ENCODE results near the gene NKX2-1. TPM values are rescaled to one million over a fixed set of nuclear protein-coding genes. Genes with fewer than 3 reads are reported as not detected.

Gene NKX2-1
- total and polyA plus RNA-seq, 2 donors (not counting 3 experiments of a cell fraction or from before 2014, with no cell fraction given): not detected

- ChIA-PET CTCF (interaction anchor here (1.0 to 6.0 kb wide), 11 partner anchors 12 to 675 kb away, joined by 3 to 149 read pairs (median 38); partner anchors contain the start of gene MIPOL1), POLR2A (no interaction called here)
- TF ChIP-seq GATA2 (IDR thresholded peaks at IDR 0.05; ENCODE audit: insufficient read depth, insufficient read length, low read depth, low read length) (no peak), MYC (IDR thresholded peaks at IDR 0.05; ENCODE audit: low read depth, low read length) (no peak), MAX (IDR thresholded peaks at IDR 0.05; ENCODE audit: insufficient read depth, insufficient read length) (no peak), EZH2 (IDR thresholded peaks at IDR 0.05; ENCODE audit: borderline replicate concordance, low read depth, low read length, severe bottlenecking) (no peak), JUN (IDR thresholded peaks at IDR 0.05; ENCODE audit: borderline replicate concordance, insufficient read depth, insufficient read length, low read depth) (no peak), POLR2A (IDR thresholded peaks at IDR 0.05; ENCODE audit: low read depth, low read length) (no peak), POLR2AphosphoS5 (IDR thresholded peaks at IDR 0.05; ENCODE audit: insufficient read depth, low read depth, low read length) (no peak), CTCF (IDR thresholded peaks at IDR 0.05; ENCODE audit: extremely low read depth in 1 of 2, insufficient read depth in 1 of 2, low read depth in 1 of 2, low read length in 2 of 2) (no peak), FOS (IDR thresholded peaks at IDR 0.05; ENCODE audit: borderline replicate concordance, insufficient read depth, low read length) (no peak)
- Histone ChIP-seq H4K20me1 (replicated peaks; ENCODE audit: control insufficient read depth, extremely low read depth, insufficient read depth, low read length) (no peaks in the 10 kb centered on the region), H3K9me3 (replicated peaks; ENCODE audit: control insufficient read depth, insufficient read depth, low read length) (no peaks in the 10 kb centered on the region), H3K36me3 (ENCODE audit: control insufficient read depth in 2 of 2, extremely low read depth in 1 of 2, insufficient read depth in 2 of 2, low read length in 2 of 2) (no peaks in the 10 kb centered on the region), H3K4me2 (ENCODE audit: insufficient read depth, low read length) (no peak overlapping the region), H3K9me1 (replicated peaks; ENCODE audit: control insufficient read depth, extremely low read depth, insufficient read depth, low read length) (no peaks in the 10 kb centered on the region), H3K9ac (replicated peaks; ENCODE audit: extremely low read depth, insufficient read depth, low read length) (no peak overlapping the region), H2AFZ (ENCODE audit: low read depth, low read length) (no peak overlapping the region), H3K27me3 (ENCODE audit: control insufficient read depth in 2 of 2, insufficient read depth in 2 of 2, low read length in 2 of 2) (peaks cover 6 to 7% of the 10 kb centered on the region in 2 experiments), H3K4me1 (ENCODE audit: control insufficient read depth, extremely low read depth, insufficient read depth, low read length) (no peaks in the 10 kb centered on the region), H3K4me3 (replicated peaks in 1 of 3; ENCODE audit: insufficient read depth in 1 of 3, low read depth in 1 of 3, low read length in 3 of 3) (no peak overlapping the region), H3K79me2 (ENCODE audit: control insufficient read depth, insufficient read depth, low read length) (no peaks in the 10 kb centered on the region), H3K27ac (ENCODE audit: insufficient read depth, low read depth, low read length) (no peak overlapping the region)
- dilution Hi-C loops (cut with MboI; ENCODE audit: extremely low pct_ligation_motif_present, low sequenced_read_pairs): no loop called here
- BruUV-seq (replicated peaks): no TSS peak
- DNase-seq (ENCODE audit: low read depth, low spot score) (no peak), FAIRE-seq (no peak)
- intact Hi-C loops (cut with micrococcal nuclease): loop anchor here (1.0 to 5.0 kb wide), 3 partner anchors 387 to 674 kb away; no protein-coding TSS in a partner anchor
Observed at GRCh38 chr14:36555998-36556743, 36.1 kb upstream of the NKX2-1 start.
